ENCODE measurements around the gene FLAD1.

Gene FLAD1

DNA sequence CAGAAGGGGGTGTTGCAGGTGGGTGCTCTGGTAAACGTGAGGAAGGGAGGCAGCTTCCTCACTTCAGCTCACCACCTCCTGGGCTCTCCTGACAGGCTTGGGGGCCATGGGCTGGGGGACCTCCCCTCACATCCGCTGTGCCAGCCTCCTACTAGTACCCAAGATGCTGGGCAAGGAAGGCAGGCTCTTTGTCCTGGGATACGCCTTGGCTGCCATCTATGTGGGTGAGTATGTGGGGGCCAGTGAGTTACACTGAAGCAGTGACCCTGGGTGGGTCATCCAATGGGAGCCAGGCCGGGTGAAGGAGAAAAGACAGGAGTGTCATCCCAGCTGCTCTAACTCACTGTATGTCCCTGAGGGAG lies 56.1 kb downstream of the FLAD1 start:
- DNase-seq (ENCODE audit: low read depth in 2 of 2): no peak
- TF ChIP-seq, protein P1, sequence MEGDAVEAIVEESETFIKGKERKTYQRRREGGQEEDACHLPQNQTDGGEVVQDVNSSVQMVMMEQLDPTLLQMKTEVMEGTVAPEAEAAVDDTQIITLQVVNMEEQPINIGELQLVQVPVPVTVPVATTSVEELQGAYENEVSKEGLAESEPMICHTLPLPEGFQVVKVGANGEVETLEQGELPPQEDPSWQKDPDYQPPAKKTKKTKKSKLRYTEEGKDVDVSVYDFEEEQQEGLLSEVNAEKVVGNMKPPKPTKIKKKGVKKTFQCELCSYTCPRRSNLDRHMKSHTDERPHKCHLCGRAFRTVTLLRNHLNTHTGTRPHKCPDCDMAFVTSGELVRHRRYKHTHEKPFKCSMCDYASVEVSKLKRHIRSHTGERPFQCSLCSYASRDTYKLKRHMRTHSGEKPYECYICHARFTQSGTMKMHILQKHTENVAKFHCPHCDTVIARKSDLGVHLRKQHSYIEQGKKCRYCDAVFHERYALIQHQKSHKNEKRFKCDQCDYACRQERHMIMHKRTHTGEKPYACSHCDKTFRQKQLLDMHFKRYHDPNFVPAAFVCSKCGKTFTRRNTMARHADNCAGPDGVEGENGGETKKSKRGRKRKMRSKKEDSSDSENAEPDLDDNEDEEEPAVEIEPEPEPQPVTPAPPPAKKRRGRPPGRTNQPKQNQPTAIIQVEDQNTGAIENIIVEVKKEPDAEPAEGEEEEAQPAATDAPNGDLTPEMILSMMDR (IDR thresholded peaks at IDR 0.05; ENCODE audit: low read depth, low read length): no peak
- no peak overlapping the region for H3K4me3 ChIP-seq (replicated peaks in 1 of 2; ENCODE audit: low read depth in 2 of 2, low read length in 2 of 2)

DNA sequence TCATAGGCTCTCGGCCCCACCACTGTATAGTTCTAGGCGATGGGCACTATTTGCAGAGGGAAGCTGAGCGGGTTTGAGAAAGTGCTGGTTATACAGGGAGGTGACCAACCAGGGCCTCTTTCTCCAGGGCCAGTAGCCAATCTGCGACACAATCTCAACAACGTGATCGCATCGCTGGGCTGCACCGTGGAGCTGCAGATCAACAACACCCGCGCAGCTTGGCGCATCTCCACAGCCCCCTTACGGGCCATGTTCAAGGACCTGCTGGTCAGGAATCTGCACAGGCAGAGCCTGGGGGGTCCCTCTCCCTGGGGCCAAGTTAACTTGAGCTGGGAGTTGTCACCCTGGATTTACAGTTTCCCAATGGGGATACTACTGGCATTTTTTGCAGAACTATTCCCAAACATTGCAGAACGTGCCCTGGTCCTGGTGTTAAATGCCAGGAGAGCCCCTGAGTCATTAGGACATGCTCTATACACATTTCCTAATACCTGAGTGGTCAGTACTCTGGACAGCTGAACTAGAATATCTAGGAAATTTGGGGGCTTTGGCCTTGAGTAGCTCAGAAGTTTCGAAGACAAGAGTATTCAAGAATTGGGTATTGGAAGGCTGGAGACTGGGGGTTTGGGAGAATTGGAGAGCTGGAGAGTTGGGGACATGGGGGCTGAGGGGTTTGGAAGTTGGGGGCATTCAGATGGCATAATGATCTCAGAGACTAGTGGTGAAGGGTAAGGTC lies 57.4 kb downstream of the FLAD1 start:
- no peak overlapping the region for H3K4me3 ChIP-seq (replicated peaks in 1 of 2; ENCODE audit: low read depth in 2 of 2, low read length in 2 of 2)
- TF ChIP-seq, protein P1 (IDR thresholded peaks at IDR 0.05; ENCODE audit: low read depth, low read length): no peak
- no peak for DNase-seq (ENCODE audit: low read depth in 2 of 2)

Measured in cardiac fibroblast (primary cell).